Fibroblast of villous mesenchyme (primary cell): Measurements from ENCODE around the gene STX12. TPM values are rescaled to one million over a fixed set of nuclear protein-coding genes. Genes with fewer than 3 reads are reported as not detected.
"Not testable (repeated sequence)": the region's sequence is repeated elsewhere in the genome, so short reads cannot be mapped to it uniquely, and the experiment has no call there.

Experiments
- DNase-seq: peaks from one replicate; pipeline ENCODE4 v3.0.0-alpha.2; 2010; ENCODE audit warnings: low read depth
- H3K4me3 ChIP-seq: 2 replicates; pipeline ENCODE4 v1.5.1; 2011; ENCODE audit warnings: low read depth, mild to moderate bottlenecking, low read length
- CTCF ChIP-seq: IDR thresholded peaks from 2 replicates; pipeline ENCODE4 v1.5.1; 2012; ENCODE audit warnings: low read depth, mild to moderate bottlenecking, low read length; ENCODE audit not compliant: insufficient read depth
- total RNA-seq: library from RNA; depleted of rRNA; stranded (reverse); fragments of >200 nt; gene quantifications from 2 replicates; pipeline ENCODE4 v1.2.3, GENCODE V29; 2012

STX12 gene
- total RNA-seq, 1 donor, result 95.4 TPM

- no peak for TF ChIP-seq CTCF
- no peak for DNase-seq
- H3K4me3 ChIP-seq, result no peak overlapping the region
These were observed 36.9 kb downstream of the STX12 start for GRCh38 chr1:27809883-27810282.

- no peak for DNase-seq
These were observed 38.9 kb downstream of the STX12 start for GRCh38 chr1:27811741-27812500.

GRCh38 chr1:27816921-27817630 lies 44.1 kb downstream of the STX12 start:
- peak; percentile 79 for DNase-seq
- no peak for TF ChIP-seq CTCF
- H3K4me3 ChIP-seq, result no peak overlapping the region

More at GRCh38 chr1:27811741-27812500, 38.9 kb downstream of the STX12 start:
- no peak for TF ChIP-seq CTCF
- no peak overlapping the region for H3K4me3 ChIP-seq

GRCh38 chr1:27821761-27822315 lies 48.8 kb downstream of the STX12 start:
- no peak for TF ChIP-seq CTCF
- H3K4me3 ChIP-seq, result no peak overlapping the region
- peak; percentile 67 for DNase-seq

GRCh38 chr1:27823784-27824183 lies 50.8 kb downstream of the STX12 start:
- no peak overlapping the region for H3K4me3 ChIP-seq
- no peak for DNase-seq
- TF ChIP-seq CTCF, result no peak

- no peak for TF ChIP-seq CTCF
These were observed 51.4 kb downstream of the STX12 start for GRCh38 chr1:27824411-27824810.

GRCh38 chr1:27829339-27829960 lies 56.4 kb downstream of the STX12 start:
- DNase-seq, H3K4me3 ChIP-seq: not testable (repeated sequence)

More at GRCh38 chr1:27824411-27824810, 51.4 kb downstream of the STX12 start:
- no peak for DNase-seq
- no peak overlapping the region for H3K4me3 ChIP-seq
